Upper lobe of right lung (tissue), 1 donor: Measurements from ENCODE around the gene AKAP1. TPM values are rescaled to one million over a fixed set of nuclear protein-coding genes. Genes with fewer than 3 reads are reported as not detected.
A peak's percentile ranks its signal among the peaks of the same experiment; 100 is the strongest.

Experiments
- ATAC-seq: fragments of 200-7000 bp; cut with Tn5 transposase; one replicate; pipeline ENCODE4 v1.9.1; 2020; ENCODE audit warnings: mild to moderate bottlenecking, moderate library complexity
- DNase-seq: peaks from one replicate; pipeline ENCODE4 v3.0.0-alpha.2; 2020
- H3K27ac ChIP-seq: fragments of 200-600 bp; one replicate; pipeline ENCODE4 v1.8.0; 2022
- H3K27me3 ChIP-seq: fragments of 200-600 bp; one replicate; pipeline ENCODE4 v1.8.0; 2022; ENCODE audit warnings: mild to moderate bottlenecking
- H3K36me3 ChIP-seq: fragments of 200-600 bp; one replicate; pipeline ENCODE4 v1.8.0; 2022
- H3K4me1 ChIP-seq: fragments of 200-600 bp; one replicate; pipeline ENCODE4 v1.8.0; 2022
- H3K4me3 ChIP-seq: fragments of 200-600 bp; one replicate; pipeline ENCODE4 v1.8.0; 2022; ENCODE audit warnings: mild to moderate bottlenecking
- H3K9me3 ChIP-seq: fragments of 200-600 bp; one replicate; pipeline ENCODE4 v1.8.0; 2022
- intact Hi-C: fragments of 100-400 bp; cut with DNase I; formaldehyde crosslinking; loops from one replicate; pipeline ENCODE4 v1.11.0; 2022
- total RNA-seq: library from RNA; stranded (reverse); fragmentation: NEBNext Ultra II Directional; extraction: Animal tissue kit (Norgen Biotek cat#: 25700); gene quantifications from one replicate; pipeline ENCODE4 v1.2.1, GENCODE V29; 2021
- TF ChIP-seq, protein P1 (sequence below): fragments of 200-600 bp; IDR thresholded peaks from one replicate; pipeline ENCODE4 v1.8.0; 2022; ENCODE audit warnings: antibody characterized with exemption
- donor health status: DM: no; HTN: yes; CAD: no; lungs with severe emphysema.

The AKAP1 gene
- total RNA-seq, 1 donor from 2014 or later: 59.9 TPM

GRCh38 chr17:57111386-57111785 is 26.3 kb downstream of the AKAP1 start:
- H3K9me3 ChIP-seq: no peaks in the 10 kb centered on the region
- intact Hi-C loops: loop anchor here (10.0 kb wide), 1 partner anchor 107 kb away; no protein-coding TSS in a partner anchor
- DNase-seq (no peak), ATAC-seq (no peak)
- TF ChIP-seq, protein P1, sequence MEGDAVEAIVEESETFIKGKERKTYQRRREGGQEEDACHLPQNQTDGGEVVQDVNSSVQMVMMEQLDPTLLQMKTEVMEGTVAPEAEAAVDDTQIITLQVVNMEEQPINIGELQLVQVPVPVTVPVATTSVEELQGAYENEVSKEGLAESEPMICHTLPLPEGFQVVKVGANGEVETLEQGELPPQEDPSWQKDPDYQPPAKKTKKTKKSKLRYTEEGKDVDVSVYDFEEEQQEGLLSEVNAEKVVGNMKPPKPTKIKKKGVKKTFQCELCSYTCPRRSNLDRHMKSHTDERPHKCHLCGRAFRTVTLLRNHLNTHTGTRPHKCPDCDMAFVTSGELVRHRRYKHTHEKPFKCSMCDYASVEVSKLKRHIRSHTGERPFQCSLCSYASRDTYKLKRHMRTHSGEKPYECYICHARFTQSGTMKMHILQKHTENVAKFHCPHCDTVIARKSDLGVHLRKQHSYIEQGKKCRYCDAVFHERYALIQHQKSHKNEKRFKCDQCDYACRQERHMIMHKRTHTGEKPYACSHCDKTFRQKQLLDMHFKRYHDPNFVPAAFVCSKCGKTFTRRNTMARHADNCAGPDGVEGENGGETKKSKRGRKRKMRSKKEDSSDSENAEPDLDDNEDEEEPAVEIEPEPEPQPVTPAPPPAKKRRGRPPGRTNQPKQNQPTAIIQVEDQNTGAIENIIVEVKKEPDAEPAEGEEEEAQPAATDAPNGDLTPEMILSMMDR: no peak
- no peaks in the 10 kb centered on the region for H3K27me3 ChIP-seq
- peaks cover 20% of the 10 kb centered on the region for H3K4me1 ChIP-seq
- no peak overlapping the region for H3K27ac ChIP-seq
- no peak overlapping the region for H3K4me3 ChIP-seq
- peaks cover 45% of the 10 kb centered on the region for H3K36me3 ChIP-seq

DNA sequence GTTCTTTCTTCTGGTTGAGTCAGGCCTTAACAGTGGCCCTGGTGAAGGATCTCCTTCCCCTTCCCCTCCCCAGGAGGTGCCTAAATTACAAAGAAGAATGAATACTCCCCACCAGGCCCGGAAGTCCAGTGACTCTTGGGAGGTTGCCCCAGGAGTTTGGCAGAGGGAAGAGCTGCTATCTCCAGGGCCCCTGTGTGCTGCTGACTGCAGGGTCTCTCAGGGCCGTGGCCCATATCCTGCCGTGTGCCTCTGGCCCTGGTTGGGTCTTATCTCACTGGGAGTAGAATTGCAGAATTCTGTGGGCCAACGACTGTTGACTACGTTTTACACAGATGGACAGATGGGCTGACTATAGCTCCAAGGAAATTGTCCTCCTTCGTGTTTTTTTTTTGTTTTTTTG is 28.0 kb downstream of the AKAP1 start:
- Histone ChIP-seq H3K27me3 (no peaks in the 10 kb centered on the region), H3K4me1 (peaks cover 20% of the 10 kb centered on the region), H3K9me3 (no peaks in the 10 kb centered on the region), H3K36me3 (peaks cover 57% of the 10 kb centered on the region), H3K4me3 (no peak overlapping the region), H3K27ac (no peak overlapping the region)
- intact Hi-C loops: loop anchor here (10.0 kb wide), 1 partner anchor 108 kb away; no protein-coding TSS in a partner anchor
- TF ChIP-seq, protein P1: no peak
- no peak for ATAC-seq
- no peak for DNase-seq

GRCh38 chr17:57113656-57114055 is 28.6 kb downstream of the AKAP1 start:
- no peak overlapping the region for H3K4me3 ChIP-seq
- peaks cover 63% of the 10 kb centered on the region for H3K36me3 ChIP-seq
- intact Hi-C loops: loop anchor here (10.0 kb wide), 1 partner anchor 109 kb away; no protein-coding TSS in a partner anchor
- H3K27me3 ChIP-seq: no peaks in the 10 kb centered on the region
- no peak for DNase-seq
- H3K27ac ChIP-seq: no peak overlapping the region
- TF ChIP-seq, protein P1: no peak
- no peak for ATAC-seq
- peaks cover 17% of the 10 kb centered on the region for H3K4me1 ChIP-seq
- no peaks in the 10 kb centered on the region for H3K9me3 ChIP-seq

DNA sequence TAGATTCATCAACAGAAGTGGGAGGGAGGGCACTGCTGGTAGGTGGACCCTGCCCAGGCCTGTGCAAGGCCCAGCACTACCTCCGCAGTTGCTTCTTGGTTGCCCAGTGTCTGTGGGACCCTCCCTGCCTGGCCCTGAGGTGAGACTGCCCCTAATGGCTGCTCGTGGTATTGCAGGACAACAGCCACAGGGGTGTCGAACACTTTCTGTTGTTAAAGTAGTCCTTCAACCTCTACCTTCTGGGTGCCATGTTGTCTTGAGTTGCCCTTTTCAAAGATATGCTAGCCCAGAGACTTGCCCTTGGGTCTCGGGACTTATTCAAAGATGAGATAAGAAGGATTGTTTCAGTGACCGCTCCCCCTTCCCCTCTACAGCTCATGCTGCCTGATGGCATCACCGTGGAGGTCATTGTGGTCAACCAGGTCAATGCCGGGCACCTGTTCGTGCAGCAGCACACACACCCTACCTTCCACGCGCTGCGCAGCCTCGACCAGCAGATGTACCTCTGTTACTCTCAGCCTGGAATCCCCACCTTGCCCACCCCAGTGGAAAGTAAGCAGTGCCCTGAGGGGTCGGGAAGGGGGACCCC is 29.1 kb downstream of the AKAP1 start:
- intact Hi-C loops: loop anchor here (10.0 kb wide), 1 partner anchor 109 kb away; no protein-coding TSS in a partner anchor
- H3K9me3 ChIP-seq: no peaks in the 10 kb centered on the region
- no peaks in the 10 kb centered on the region for H3K27me3 ChIP-seq
- peaks cover 68% of the 10 kb centered on the region for H3K36me3 ChIP-seq
- no peak overlapping the region for H3K4me3 ChIP-seq
- ATAC-seq: peak; percentile 74
- no peak for DNase-seq
- H3K4me1 ChIP-seq: peaks cover 12% of the 10 kb centered on the region
- TF ChIP-seq, protein P1: peak; percentile 83
- no peak overlapping the region for H3K27ac ChIP-seq

DNA sequence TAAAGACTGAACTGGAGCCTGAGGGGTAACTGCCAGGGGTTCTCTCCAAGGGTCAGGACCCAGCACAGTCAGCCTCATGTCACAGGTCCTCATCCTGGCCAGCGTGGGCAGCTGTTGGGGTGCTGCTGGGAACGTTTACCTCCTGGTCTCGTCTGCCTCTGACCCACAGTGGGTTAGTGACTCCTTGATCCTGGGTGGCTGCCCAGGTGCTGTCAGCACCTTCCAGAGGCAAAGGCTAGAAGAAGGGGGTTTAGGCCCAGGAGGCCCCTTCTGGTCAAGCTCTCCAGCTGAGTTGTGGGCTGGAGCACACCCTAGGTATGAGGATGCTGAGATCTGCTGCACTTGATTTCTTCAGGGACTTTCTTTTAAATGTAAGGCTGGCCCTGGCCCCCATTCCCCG is 30.3 kb downstream of the AKAP1 start:
- no peak for DNase-seq
- H3K4me1 ChIP-seq: no peaks in the 10 kb centered on the region
- TF ChIP-seq, protein P1: no peak
- no peaks in the 10 kb centered on the region for H3K9me3 ChIP-seq
- ATAC-seq: no peak
- peaks cover 80% of the 10 kb centered on the region for H3K36me3 ChIP-seq
- no peak overlapping the region for H3K27ac ChIP-seq
- intact Hi-C loops: loop anchor here (10.0 kb wide), 1 partner anchor 111 kb away; no protein-coding TSS in a partner anchor
- no peaks in the 10 kb centered on the region for H3K27me3 ChIP-seq
- H3K4me3 ChIP-seq: no peak overlapping the region
